Ovary (tissue), 3 donors: ENCODE results near the gene DOCK8.

Experiments
- CTCF ChIP-seq, 3 donors: fragments of 450-650 bp in 2 of 3; fragments of 200-600 bp in 1 of 3; IDR thresholded peaks; one replicate each; pipeline versions ENCODE4 v1.5.1 to v1.8.0; 2016 to 2022; ENCODE audit warnings: antibody characterized with exemption in 3 of 3, mild to moderate bottlenecking in 1 of 3
- EP300 ChIP-seq: sonication (generic); formaldehyde crosslinking; IDR thresholded peaks from one replicate; pipeline ENCODE4 v1.6.1; 2017; ENCODE audit warnings: antibody characterized with exemption
- POLR2A ChIP-seq: fragments of 450-650 bp; IDR thresholded peaks from one replicate; pipeline ENCODE4 v1.6.1; 2017; ENCODE audit warnings: antibody characterized with exemption, mild to moderate bottlenecking, moderate library complexity
- donor health status: DM: no; HTN: no; CAD: no.

- TF ChIP-seq CTCF (IDR thresholded peaks at IDR 0.05): no peak
- no peak for TF ChIP-seq POLR2A
- TF ChIP-seq EP300: no peak
These were observed 101.8 kb downstream of the DOCK8 start for GRCh38 chr9:316382-316965.
